ENCODE measurements around the gene FAM133A.
A peak's percentile ranks its signal among the peaks of the same experiment; 100 is the strongest.

The FAM133A gene

DNA sequence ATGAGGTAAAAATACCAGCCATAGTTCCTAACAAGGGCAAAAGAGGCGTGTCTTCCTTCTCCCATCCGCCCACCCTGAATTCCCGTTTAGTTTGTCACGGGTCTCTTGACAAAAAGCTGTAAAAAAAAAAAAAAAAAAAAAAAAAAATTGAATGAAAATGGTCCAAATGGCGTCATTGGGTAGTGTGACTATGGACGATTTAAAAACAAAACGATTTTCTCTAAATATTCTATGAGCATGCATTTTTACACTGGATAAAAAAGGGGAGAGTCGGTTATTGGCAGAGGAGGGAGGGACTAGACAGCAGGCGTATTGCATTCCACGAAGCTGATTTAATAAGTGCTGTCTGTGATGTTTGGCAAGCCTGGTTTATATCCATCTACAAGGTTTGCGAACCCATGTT is at the start of gene FAM133A:
Gene FAM133A (plus strand): TSS at position 338 of the 403 bp plus-strand sequence. CDS start 35,214 bp downstream, outside the sequence.
- no peak for DNase-seq

- no peak for DNase-seq
Observed at GRCh38 chrX:93637591-93637990, 36.4 kb upstream of the FAM133A start.

GRCh38 chrX:93649381-93649780 is 24.6 kb upstream of the FAM133A start:
- no peak for DNase-seq

GRCh38 chrX:93660575-93660974 is 13.4 kb upstream of the FAM133A start:
- DNase-seq: no peak

GRCh38 chrX:93673056-93673868 is 744 bp upstream of the FAM133A start, which contains the start of gene NAP1L3:
Gene NAP1L3 (minus strand): TSS chrX:93673578. CDS start chrX:93673304, 274 bp downstream.
- DNase-seq: peak; percentile 81

DNA sequence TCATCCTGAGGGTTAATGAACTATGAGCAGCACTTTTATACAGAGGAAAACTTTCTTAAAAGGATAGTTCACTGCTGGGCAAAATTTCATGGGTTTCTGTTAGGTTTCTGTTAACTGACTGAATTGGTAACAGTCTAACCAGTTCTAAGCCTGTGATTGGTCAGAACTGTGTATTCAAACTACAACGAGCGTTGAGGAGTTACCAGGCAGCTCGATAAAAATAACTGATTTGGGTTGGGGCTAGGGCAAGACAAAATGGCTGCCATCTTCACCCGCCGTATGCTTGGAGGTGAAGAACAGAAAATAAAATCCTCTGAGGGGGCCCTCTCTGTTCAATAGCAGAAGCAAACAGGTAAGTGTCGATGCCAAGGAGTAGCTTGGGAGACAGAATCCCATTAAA is 22.0 kb downstream of the FAM133A start:
- no peak for DNase-seq

- no peak for DNase-seq
Observed at GRCh38 chrX:93703701-93704100, 29.7 kb downstream of the FAM133A start.

GRCh38 chrX:93711076-93711475 is 37.1 kb downstream of the FAM133A start:
- DNase-seq: no peak

- no peak for DNase-seq
Observed at GRCh38 chrX:93741811-93742210, 67.8 kb downstream of the FAM133A start.

GRCh38 chrX:93760163-93760562 is 86.2 kb downstream of the FAM133A start:
- no peak for DNase-seq
